ENCODE measurements around the gene GINS3.

- TF ChIP-seq CTCF (IDR thresholded peaks at IDR 0.05; ENCODE audit: low read depth, low read length, missing input control) (no peak), REST (IDR thresholded peaks at IDR 0.05) (no peak), FOXA2 (IDR thresholded peaks at IDR 0.05) (no peak), GABPA (IDR thresholded peaks at IDR 0.05 in 1 of 2, conservative IDR thresholded peaks at IDR 0.05 in 1 of 2) (no peak), YY1 (IDR thresholded peaks at IDR 0.05) (no peak), JUND (IDR thresholded peaks at IDR 0.05) (no peak), ZBTB33 (IDR thresholded peaks at IDR 0.05) (no peak), SP1 (IDR thresholded peaks at IDR 0.05) (no peak), TAF1 (conservative IDR thresholded peaks at IDR 0.05) (no peak), MAX (IDR thresholded peaks at IDR 0.05) (no peak), RAD21 (IDR thresholded peaks at IDR 0.05) (no peak), ATF3 (IDR thresholded peaks at IDR 0.05) (no peak), FOXA1 (IDR thresholded peaks at IDR 0.05) (no peak)
Observed at GRCh38 chr16:58367252-58367651, 25.0 kb upstream of the GINS3 start.
